ENCODE results near the gene CLCN3. TPM values are rescaled to one million over a fixed set of nuclear protein-coding genes. Genes with fewer than 3 reads are reported as not detected.
"Not testable (repeated sequence)": the region's sequence is repeated elsewhere in the genome, so short reads cannot be mapped to it uniquely, and the experiment has no call there.

Gene CLCN3
- polyA plus RNA-seq (ENCODE audit: insufficient read length in 3 of 3), result 10 to 100 TPM; 68.4 to 76.2 (median 68.9) TPM

- DNase-seq (ENCODE audit: low read depth in 3 of 3, low spot score in 2 of 3), result peak; percentile 91 to 96 (median 91)
These were observed at the start of gene CLCN3 for GRCh38 chr4:169619958-169620879. CLCN3 (plus strand) TSS chr4:169620578; CDS start chr4:169635929, 15,351 bp downstream.

GRCh38 chr4:169571012-169571411 is 49.4 kb upstream of the CLCN3 start:
- not testable (repeated sequence) for DNase-seq (ENCODE audit: low read depth in 3 of 3, low spot score in 2 of 3)

- no peak for DNase-seq (ENCODE audit: low read depth in 3 of 3, low spot score in 2 of 3)
These were observed 48.9 kb upstream of the CLCN3 start for GRCh38 chr4:169571435-169571834.

GRCh38 chr4:169573889-169574288 is 46.5 kb upstream of the CLCN3 start:
- no peak for DNase-seq (ENCODE audit: low read depth in 3 of 3, low spot score in 2 of 3)

GRCh38 chr4:169582203-169582602 is 38.2 kb upstream of the CLCN3 start:
- DNase-seq (ENCODE audit: low read depth in 3 of 3, low spot score in 2 of 3), result no peak

- DNase-seq (ENCODE audit: low read depth in 3 of 3, low spot score in 2 of 3), result no peak
These were observed 37.7 kb upstream of the CLCN3 start for GRCh38 chr4:169582706-169583105.

GRCh38 chr4:169583563-169583962 is 36.8 kb upstream of the CLCN3 start:
- DNase-seq (ENCODE audit: low read depth in 3 of 3, low spot score in 2 of 3), result peak; percentile 10 to 36 (median 29)

- peak in 1 of 3 donors; percentile 9 for DNase-seq (ENCODE audit: low read depth in 3 of 3, low spot score in 2 of 3)
These were observed 27.3 kb upstream of the CLCN3 start for GRCh38 chr4:169593050-169593560.

GRCh38 chr4:169594560-169595195 is 25.7 kb upstream of the CLCN3 start:
- DNase-seq (ENCODE audit: low read depth in 3 of 3, low spot score in 2 of 3), result no peak

- DNase-seq (ENCODE audit: low read depth in 3 of 3, low spot score in 2 of 3), result no peak
These were observed 19.2 kb upstream of the CLCN3 start for GRCh38 chr4:169601016-169601771.

GRCh38 chr4:169603312-169603711 is 17.1 kb upstream of the CLCN3 start:
- no peak for DNase-seq (ENCODE audit: low read depth in 3 of 3, low spot score in 2 of 3)

- no peak for DNase-seq (ENCODE audit: low read depth in 3 of 3, low spot score in 2 of 3)
These were observed 16.1 kb upstream of the CLCN3 start for GRCh38 chr4:169604131-169604900.

GRCh38 chr4:169604903-169605331 is 15.5 kb upstream of the CLCN3 start:
- no peak for DNase-seq (ENCODE audit: low read depth in 3 of 3, low spot score in 2 of 3)

- DNase-seq (ENCODE audit: low read depth in 3 of 3, low spot score in 2 of 3), result no peak
These were observed 9.2 kb upstream of the CLCN3 start for GRCh38 chr4:169611157-169611556.

- DNase-seq (ENCODE audit: low read depth in 3 of 3, low spot score in 2 of 3), result peak; percentile 72 to 80 (median 74)
These were observed 8.1 kb upstream of the CLCN3 start, which contains the start of gene NEK1 for GRCh38 chr4:169611991-169612870. NEK1 (minus strand) TSS chr4:169612583; CDS start chr4:169602630, 9,953 bp downstream.

GRCh38 chr4:169612871-169613859 is 7.2 kb upstream of the CLCN3 start:
- peak in 2 of 3 donors; percentile 58 to 76 for DNase-seq (ENCODE audit: low read depth in 3 of 3, low spot score in 2 of 3)

GRCh38 chr4:169615467-169616106 is 4.8 kb upstream of the CLCN3 start:
- DNase-seq (ENCODE audit: low read depth in 3 of 3, low spot score in 2 of 3), result no peak
